BE2C (cell line): ENCODE data around the gene SMYD2.

Source experiments
- DNase-seq: peaks from one replicate; pipeline ENCODE4 v3.0.0-alpha.2; 2020
- H3K27me3 ChIP-seq: fragments of 250-450 bp; sonication (Bioruptor Pico); 2 replicates; pipeline ENCODE4 v1.5.1; 2020; ENCODE audit warnings: mild to moderate bottlenecking
- H3K36me3 ChIP-seq: fragments of 250-450 bp; sonication (Bioruptor Pico); 2 replicates; pipeline ENCODE4 v1.5.1; 2020; ENCODE audit warnings: mild to moderate bottlenecking
- H3K4me1 ChIP-seq: fragments of 250-450 bp; sonication (Bioruptor Pico); 2 replicates; pipeline ENCODE4 v1.5.1; 2020
- H3K4me3 ChIP-seq: 2 replicates; pipeline ENCODE4 v1.5.1; 2011; ENCODE audit warnings: low read depth, low read length
- H3K9me3 ChIP-seq: fragments of 250-450 bp; sonication (Bioruptor Pico); 2 replicates; pipeline ENCODE4 v1.5.1; 2020
- TF ChIP-seq, protein P1 (sequence below): IDR thresholded peaks from 2 replicates; pipeline ENCODE4 v1.5.1; 2012; ENCODE audit warnings: mild to moderate bottlenecking, low read depth, low read length

SMYD2 gene

DNA sequence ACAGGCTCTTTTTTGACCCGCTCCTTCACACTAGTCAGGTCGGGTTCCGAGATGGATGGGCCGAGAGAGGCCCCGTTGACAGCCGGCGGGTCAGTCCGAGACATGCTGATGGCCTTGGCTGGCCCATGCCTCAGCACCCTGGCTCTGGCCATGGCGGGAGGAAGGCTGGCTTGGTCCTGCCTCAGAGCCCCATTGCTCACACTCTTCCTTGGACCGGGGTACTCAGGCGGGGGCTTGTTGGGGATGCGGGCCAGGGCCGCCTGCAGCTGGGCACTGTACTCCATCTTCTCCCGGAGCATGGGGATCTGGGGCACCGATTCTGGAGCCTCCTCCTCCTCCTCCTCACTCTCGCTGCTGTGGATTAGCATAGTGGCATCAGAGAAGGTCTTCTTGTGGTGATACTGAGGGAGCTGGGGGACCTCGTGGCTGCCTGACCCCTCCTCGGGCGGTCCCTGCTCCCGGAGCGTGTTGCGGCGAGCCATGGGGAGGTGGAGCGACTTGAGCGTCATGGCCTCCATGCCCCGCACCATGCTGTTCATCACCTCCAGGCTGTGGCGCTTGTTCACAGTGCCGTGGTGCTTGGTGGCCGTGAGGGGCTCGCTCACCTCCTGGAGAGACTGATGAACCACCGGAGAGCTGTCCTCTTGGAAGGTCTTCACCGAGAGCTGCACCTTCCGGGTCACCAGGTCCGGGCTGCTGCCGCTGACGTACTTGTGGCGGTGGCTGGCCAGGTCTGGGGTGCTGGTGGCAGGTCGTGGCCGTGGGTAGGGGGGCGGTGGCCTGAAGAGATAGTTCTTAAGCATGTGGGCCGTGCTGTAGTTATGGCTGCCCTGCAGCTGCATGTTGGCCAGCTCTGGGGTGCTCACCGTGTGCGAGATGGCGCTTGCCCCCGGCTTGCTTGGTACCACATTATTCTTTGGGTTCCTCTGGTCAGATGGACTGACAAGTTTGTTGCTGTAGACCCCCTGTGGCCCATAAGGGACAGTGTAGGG, 102.7 kb downstream of the SMYD2 start:
- no peaks in the 10 kb centered on the region for H3K36me3 ChIP-seq
- no peaks in the 10 kb centered on the region for H3K9me3 ChIP-seq
- no peaks in the 10 kb centered on the region for H3K4me1 ChIP-seq
- no peak overlapping the region for H3K4me3 ChIP-seq
- H3K27me3 ChIP-seq: peaks cover 11% of the 10 kb centered on the region
- TF ChIP-seq, protein P1, sequence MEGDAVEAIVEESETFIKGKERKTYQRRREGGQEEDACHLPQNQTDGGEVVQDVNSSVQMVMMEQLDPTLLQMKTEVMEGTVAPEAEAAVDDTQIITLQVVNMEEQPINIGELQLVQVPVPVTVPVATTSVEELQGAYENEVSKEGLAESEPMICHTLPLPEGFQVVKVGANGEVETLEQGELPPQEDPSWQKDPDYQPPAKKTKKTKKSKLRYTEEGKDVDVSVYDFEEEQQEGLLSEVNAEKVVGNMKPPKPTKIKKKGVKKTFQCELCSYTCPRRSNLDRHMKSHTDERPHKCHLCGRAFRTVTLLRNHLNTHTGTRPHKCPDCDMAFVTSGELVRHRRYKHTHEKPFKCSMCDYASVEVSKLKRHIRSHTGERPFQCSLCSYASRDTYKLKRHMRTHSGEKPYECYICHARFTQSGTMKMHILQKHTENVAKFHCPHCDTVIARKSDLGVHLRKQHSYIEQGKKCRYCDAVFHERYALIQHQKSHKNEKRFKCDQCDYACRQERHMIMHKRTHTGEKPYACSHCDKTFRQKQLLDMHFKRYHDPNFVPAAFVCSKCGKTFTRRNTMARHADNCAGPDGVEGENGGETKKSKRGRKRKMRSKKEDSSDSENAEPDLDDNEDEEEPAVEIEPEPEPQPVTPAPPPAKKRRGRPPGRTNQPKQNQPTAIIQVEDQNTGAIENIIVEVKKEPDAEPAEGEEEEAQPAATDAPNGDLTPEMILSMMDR: no peak
- no peak for DNase-seq

- no peaks in the 10 kb centered on the region for H3K9me3 ChIP-seq
- no peaks in the 10 kb centered on the region for H3K36me3 ChIP-seq
- H3K27me3 ChIP-seq: peaks cover 3% of the 10 kb centered on the region; the same call in 1 of the 2 replicates
- no peaks in the 10 kb centered on the region for H3K4me1 ChIP-seq
- TF ChIP-seq, protein P1: no peak
- H3K4me3 ChIP-seq: no peak overlapping the region
- DNase-seq: no peak
These were observed 103.6 kb downstream of the SMYD2 start for GRCh38 chr1:214384373-214385079.

DNA sequence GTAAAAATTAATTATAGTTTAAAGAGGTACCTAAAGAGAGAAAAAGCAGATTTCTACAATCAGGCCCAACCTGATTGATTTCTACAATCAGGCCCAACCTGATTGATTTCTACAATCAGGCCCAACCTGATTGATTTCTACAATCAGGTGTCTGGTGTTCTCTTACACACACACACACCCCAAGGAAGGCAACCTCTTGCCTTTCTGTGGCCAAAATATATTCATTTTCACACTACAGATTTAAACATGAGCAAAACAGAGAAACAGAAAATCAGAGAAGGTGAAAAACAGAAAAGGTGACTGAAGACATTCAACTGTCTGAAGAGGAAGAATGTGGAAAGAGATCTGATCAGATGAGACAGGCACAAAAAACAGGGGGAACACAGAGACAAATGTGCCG, 104.5 kb downstream of the SMYD2 start:
- H3K4me1 ChIP-seq: no peaks in the 10 kb centered on the region
- no peaks in the 10 kb centered on the region for H3K36me3 ChIP-seq
- H3K27me3 ChIP-seq: no peaks in the 10 kb centered on the region; the same call in 1 of the 2 replicates

DNA sequence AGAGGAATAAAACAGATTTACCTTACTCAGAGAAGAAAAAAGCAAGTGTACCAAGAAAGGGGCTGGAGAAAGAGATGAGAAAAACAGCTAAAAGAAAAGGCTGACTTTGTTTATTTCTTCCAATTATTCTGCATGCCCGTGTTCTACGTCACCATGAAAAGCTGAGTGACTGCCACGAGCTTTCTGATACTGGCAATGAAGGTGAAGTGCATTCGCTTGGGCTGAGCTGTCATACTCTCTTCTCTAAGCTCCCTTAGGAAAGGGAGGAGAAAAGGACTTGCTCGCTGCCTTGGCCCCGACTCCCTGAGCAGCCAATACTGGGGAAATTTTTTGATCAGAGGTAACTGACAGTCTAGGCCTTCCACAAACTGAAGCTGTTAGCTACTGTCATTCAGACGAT, 105.4 kb downstream of the SMYD2 start:
- Histone ChIP-seq H3K4me1 (no peaks in the 10 kb centered on the region), H3K9me3 (no peaks in the 10 kb centered on the region), H3K36me3 (no peaks in the 10 kb centered on the region), H3K4me3 (no peak overlapping the region), H3K27me3 (no peaks in the 10 kb centered on the region; the same call in 1 of the 2 replicates)
- TF ChIP-seq, protein P1: no peak
- no peak for DNase-seq

More for the DNA sequence above, 104.5 kb downstream of the SMYD2 start:
- no peak for DNase-seq
- TF ChIP-seq, protein P1: no peak
- no peak overlapping the region for H3K4me3 ChIP-seq
- no peaks in the 10 kb centered on the region for H3K9me3 ChIP-seq
